OCI-LY3 (cell line): ENCODE results near the gene MARK4.

ENCODE experiments used
- EZH2phosphoT487 ChIP-seq: fragments of 200-600 bp; shearing (Covaris generic); IDR thresholded peaks from 2 replicates; pipeline ENCODE4 v1.6.1; 2018; ENCODE audit warnings: antibody characterized with exemption, mixed run types, low read depth
- TF ChIP-seq, protein P1 (sequence below): fragments of 200-600, 300-600 bp; sonication (generic); IDR thresholded peaks from 2 replicates; pipeline ENCODE4 v1.5.1; 2014; ENCODE audit warnings: antibody characterized with exemption, low read length, low read depth

DNA sequence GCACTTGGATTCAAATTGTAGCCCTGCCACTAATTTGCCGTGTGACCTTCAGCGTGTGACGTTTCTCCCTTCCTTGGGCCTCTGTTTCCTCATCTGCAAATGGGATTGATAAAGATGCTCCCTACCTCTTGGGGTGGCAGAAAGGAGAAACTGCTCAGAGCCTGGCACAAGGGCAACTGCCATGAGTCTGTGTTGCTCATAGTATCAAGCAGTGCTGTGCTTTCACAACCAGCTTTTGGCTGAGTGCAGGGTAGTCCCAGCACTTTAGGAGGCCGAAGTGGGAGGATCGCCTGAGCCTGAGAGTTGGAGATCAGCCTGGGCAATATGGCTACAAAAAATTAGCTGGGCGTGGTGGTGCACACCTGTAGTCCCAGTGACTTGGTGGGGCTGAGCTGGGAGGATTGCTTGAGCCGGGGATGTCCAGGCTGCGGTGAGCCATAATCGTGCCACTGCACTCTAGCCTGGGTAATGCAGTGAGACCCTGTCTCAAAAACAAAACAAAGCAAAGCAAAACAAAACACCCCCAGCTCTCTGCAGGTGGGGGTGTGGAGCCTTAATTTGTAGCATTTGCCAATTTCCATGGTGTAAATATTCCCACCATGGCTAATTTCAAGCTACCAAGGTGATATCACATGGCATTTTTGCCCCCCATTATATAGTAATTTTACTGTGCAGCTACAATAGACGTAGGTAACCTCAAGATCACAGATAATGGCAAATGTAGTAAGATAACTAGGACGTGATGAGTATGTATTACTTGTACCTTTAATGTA is 1.6 kb upstream of the MARK4 start:
- TF ChIP-seq, protein P1, sequence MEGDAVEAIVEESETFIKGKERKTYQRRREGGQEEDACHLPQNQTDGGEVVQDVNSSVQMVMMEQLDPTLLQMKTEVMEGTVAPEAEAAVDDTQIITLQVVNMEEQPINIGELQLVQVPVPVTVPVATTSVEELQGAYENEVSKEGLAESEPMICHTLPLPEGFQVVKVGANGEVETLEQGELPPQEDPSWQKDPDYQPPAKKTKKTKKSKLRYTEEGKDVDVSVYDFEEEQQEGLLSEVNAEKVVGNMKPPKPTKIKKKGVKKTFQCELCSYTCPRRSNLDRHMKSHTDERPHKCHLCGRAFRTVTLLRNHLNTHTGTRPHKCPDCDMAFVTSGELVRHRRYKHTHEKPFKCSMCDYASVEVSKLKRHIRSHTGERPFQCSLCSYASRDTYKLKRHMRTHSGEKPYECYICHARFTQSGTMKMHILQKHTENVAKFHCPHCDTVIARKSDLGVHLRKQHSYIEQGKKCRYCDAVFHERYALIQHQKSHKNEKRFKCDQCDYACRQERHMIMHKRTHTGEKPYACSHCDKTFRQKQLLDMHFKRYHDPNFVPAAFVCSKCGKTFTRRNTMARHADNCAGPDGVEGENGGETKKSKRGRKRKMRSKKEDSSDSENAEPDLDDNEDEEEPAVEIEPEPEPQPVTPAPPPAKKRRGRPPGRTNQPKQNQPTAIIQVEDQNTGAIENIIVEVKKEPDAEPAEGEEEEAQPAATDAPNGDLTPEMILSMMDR, result no peak
- no peak for TF ChIP-seq EZH2phosphoT487
